BLaER1 (cell line): ENCODE measurements around the gene CD53.
"Not testable (repeated sequence)": the region's sequence is repeated elsewhere in the genome, so short reads cannot be mapped to it uniquely, and the experiment has no call there.

Experiments used
- H3K27ac ChIP-seq: shearing (Covaris generic); formaldehyde crosslinking; 2 replicates; pipeline ENCODE4 v1.8.1; 2022
- H3K27me3 ChIP-seq: shearing (Covaris generic); formaldehyde crosslinking; 2 replicates; pipeline ENCODE4 v1.8.1; 2022
- H3K36me3 ChIP-seq: shearing (Covaris generic); formaldehyde crosslinking; 2 replicates; pipeline ENCODE4 v1.8.1; 2022
- H3K4me1 ChIP-seq: shearing (Covaris generic); formaldehyde crosslinking; 2 replicates; pipeline ENCODE4 v1.8.1; 2022
- H3K4me2 ChIP-seq: shearing (Covaris generic); formaldehyde crosslinking; 2 replicates; pipeline ENCODE4 v1.8.1; 2022
- H3K4me3 ChIP-seq: shearing (Covaris generic); formaldehyde crosslinking; 2 replicates; pipeline ENCODE4 v1.8.1; 2022
- H3K9ac ChIP-seq: shearing (Covaris generic); formaldehyde crosslinking; 2 replicates; pipeline ENCODE4 v1.8.1; 2022
- H3K9me3 ChIP-seq: shearing (Covaris generic); formaldehyde crosslinking; 2 replicates; pipeline ENCODE4 v1.8.1; 2022
- H4K20me1 ChIP-seq: shearing (Covaris generic); formaldehyde crosslinking; 2 replicates; pipeline ENCODE4 v1.8.1; 2022
- Cebpa-rat ChIP-seq: shearing (Covaris generic); IDR thresholded peaks from 2 replicates; pipeline ENCODE4 v1.8.1; 2022

The CD53 gene

DNA sequence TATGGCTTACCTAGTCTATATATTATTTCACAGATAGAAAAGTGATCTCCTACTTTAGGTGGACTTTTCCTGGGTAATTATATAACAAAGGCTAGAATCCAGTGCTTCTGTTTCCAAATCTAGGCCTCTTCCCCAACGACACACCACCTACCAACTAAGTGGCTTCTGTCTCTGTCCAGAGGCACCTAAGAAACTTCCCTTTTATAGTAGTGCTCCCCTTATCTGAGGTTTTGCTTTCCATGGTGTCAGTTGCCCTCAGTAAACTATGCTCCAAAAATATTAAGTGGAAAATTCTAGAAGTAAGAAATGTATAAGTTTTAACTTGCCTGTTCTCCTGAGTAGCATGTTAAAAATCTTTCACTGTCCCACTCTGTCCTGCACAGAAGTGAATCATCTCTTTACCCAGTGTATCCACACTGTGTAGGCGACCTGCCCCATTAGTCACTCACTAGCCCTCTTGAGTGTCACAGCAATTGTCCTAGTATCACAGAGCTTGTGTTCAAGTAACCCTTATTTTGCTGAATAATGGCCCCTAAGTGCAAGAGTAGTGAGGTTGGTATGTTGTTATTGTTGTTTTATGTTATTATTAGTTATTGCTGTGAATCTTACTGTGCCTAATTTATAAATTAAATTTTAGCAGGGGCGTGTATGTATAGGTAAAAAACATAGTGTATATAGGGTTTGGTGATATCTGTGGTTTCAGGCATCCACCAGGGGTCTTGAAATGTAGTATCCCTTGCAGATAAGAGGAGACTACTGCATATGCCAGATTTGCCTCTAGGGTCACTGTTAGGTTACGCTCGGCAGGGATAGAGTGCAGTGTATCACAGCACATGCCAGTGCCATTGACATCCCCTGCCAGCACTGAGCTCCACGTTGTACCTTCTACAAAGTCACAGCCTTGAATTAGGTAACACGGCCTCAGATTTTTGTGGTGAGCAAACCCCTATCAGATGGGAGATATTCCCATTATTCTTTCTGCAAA lies 14.7 kb upstream of the CD53 start:
- Histone ChIP-seq H4K20me1 (no peaks in the 10 kb centered on the region), H3K4me3 (no peak overlapping the region), H3K4me1 (no peaks in the 10 kb centered on the region), H3K36me3 (no peaks in the 10 kb centered on the region), H3K9me3 (peaks cover 15% of the 10 kb centered on the region; the same call in 1 of the 2 replicates), H3K27ac (no peak overlapping the region), H3K9ac (no peak overlapping the region), H3K27me3 (no peaks in the 10 kb centered on the region), H3K4me2 (no peak overlapping the region)
- no peak for TF ChIP-seq Cebpa-rat

- H3K4me1 ChIP-seq = no peaks in the 10 kb centered on the region
- H3K27me3 ChIP-seq = no peaks in the 10 kb centered on the region
- H3K9ac ChIP-seq = no peak overlapping the region
- H3K4me2 ChIP-seq = no peak overlapping the region
- H4K20me1 ChIP-seq = no peaks in the 10 kb centered on the region
- no peaks in the 10 kb centered on the region for H3K36me3 ChIP-seq
- H3K9me3 ChIP-seq = peaks cover 23% of the 10 kb centered on the region
- TF ChIP-seq Cebpa-rat = no peak
- no peak overlapping the region for H3K27ac ChIP-seq
- H3K4me3 ChIP-seq = no peak overlapping the region
Measured at GRCh38 chr1:110859062-110859461, 13.9 kb upstream of the CD53 start.

- no peaks in the 10 kb centered on the region for H3K36me3 ChIP-seq
- no peak for TF ChIP-seq Cebpa-rat
- H3K9me3 ChIP-seq = peaks cover 34% of the 10 kb centered on the region
- no peaks in the 10 kb centered on the region for H4K20me1 ChIP-seq
- no peak overlapping the region for H3K9ac ChIP-seq
- H3K4me1 ChIP-seq = no peaks in the 10 kb centered on the region
- H3K4me3 ChIP-seq = no peak overlapping the region
- no peaks in the 10 kb centered on the region for H3K27me3 ChIP-seq
- H3K4me2 ChIP-seq = no peak overlapping the region
- no peak overlapping the region for H3K27ac ChIP-seq
Measured at GRCh38 chr1:110860174-110860573, 12.8 kb upstream of the CD53 start.

DNA sequence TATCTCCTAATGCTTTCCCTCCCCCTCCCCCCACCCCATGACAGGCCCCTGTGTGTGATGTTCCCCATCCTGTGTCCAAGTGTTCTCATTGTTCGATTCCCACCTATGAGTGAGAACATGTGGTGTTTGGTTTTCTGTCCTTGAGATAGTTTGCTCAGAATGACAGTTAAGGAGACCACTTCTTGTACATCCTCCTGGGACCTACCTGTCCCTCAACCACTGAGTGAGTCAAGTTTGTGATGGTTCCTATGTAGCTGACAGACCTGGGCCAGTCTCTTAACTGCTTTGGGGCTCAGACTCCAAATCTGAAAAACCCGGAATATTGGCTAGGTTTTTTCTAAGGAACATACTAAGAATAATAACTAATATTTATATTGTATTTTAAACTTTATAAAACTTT lies 12.3 kb upstream of the CD53 start:
- not testable (repeated sequence) for H3K27me3 ChIP-seq, H3K9ac ChIP-seq, H3K27ac ChIP-seq, H3K36me3 ChIP-seq, H3K4me1 ChIP-seq, H3K4me2 ChIP-seq, H3K4me3 ChIP-seq, H4K20me1 ChIP-seq
- peaks cover 38% of the 10 kb centered on the region for H3K9me3 ChIP-seq

- H3K36me3 ChIP-seq, H4K20me1 ChIP-seq, H3K4me3 ChIP-seq, H3K4me2 ChIP-seq, H3K4me1 ChIP-seq, H3K9ac ChIP-seq, H3K27ac ChIP-seq, H3K27me3 ChIP-seq: not testable (repeated sequence)
- H3K9me3 ChIP-seq = peaks cover 48% of the 10 kb centered on the region
Measured at GRCh38 chr1:110861942-110862341, 11.0 kb upstream of the CD53 start.

DNA sequence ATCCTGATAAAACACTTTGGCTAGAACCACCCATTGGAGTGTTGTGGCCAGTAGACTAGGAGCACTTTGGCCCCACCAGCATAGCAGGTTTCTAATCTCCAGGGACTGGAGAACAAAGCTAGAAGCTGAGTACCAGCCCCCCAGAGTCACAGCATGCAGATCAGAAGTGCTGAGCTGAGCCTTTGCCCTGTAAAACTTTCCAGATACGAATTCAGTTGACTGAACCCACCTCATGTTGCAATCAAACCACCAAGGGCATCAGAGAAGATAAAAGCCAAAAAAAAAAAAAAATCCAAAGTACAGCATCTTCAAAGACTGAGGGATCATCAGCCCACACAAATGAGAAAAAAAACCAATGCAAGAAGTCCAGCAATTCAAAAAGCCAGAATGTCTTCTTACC lies 8.7 kb upstream of the CD53 start:
- Histone ChIP-seq H3K4me3 (no peak overlapping the region), H3K9ac (no peak overlapping the region), H3K9me3 (peaks cover 72% of the 10 kb centered on the region), H3K27ac (no peak overlapping the region), H3K4me1 (no peaks in the 10 kb centered on the region), H3K36me3 (no peaks in the 10 kb centered on the region), H3K27me3 (no peaks in the 10 kb centered on the region), H4K20me1 (no peaks in the 10 kb centered on the region), H3K4me2 (no peak overlapping the region)
- no peak for TF ChIP-seq Cebpa-rat

- Histone ChIP-seq H3K9ac (peak overlapping the region; percentile 92; the same call in 1 of the 2 replicates), H3K27me3 (no peaks in the 10 kb centered on the region), H3K4me2 (peak overlapping the region; percentile 96), H3K4me1 (peaks cover 32% of the 10 kb centered on the region), H3K4me3 (no peak overlapping the region), H3K36me3 (no peaks in the 10 kb centered on the region), H3K9me3 (peaks cover 32% of the 10 kb centered on the region), H3K27ac (peak overlapping the region; percentile 96), H4K20me1 (peaks cover 15% of the 10 kb centered on the region)
- TF ChIP-seq Cebpa-rat = no peak
Measured at GRCh38 chr1:110870721-110871388, 2.1 kb upstream of the CD53 start.

- Histone ChIP-seq H3K4me2 (peak overlapping the region; percentile 96), H3K36me3 (peaks cover 5% of the 10 kb centered on the region), H3K27me3 (no peaks in the 10 kb centered on the region), H3K4me1 (peaks cover 47% of the 10 kb centered on the region), H3K27ac (peak overlapping the region; percentile 96), H3K9me3 (peaks cover 20% of the 10 kb centered on the region), H3K4me3 (peak overlapping the region; percentile 79), H3K9ac (peak overlapping the region; percentile 92), H4K20me1 (peaks cover 30% of the 10 kb centered on the region)
- TF ChIP-seq Cebpa-rat = no peak
Measured at GRCh38 chr1:110872366-110872744, 593 bp upstream of the CD53 start.

DNA sequence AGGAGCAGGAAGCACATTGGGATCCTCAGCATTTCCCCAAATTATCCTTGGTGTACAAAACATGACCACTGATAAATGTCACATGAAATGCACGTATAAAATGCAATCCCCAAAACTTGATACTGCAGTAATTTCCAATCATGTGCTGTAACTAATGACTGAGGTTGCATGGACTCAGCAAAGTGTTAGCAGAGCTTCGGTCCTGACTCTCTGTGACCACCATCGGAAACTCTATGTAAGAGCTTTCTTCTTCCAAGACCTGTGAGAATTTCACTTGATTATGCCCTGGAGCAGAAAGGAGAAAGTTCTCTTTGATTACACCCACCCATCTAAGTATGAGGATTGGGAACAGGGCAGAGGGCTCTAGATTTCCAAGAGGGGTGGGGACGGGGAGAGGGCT lies 908 bp downstream of the CD53 start:
- peaks cover 45% of the 10 kb centered on the region for H4K20me1 ChIP-seq
- H3K27ac ChIP-seq = peak overlapping the region; percentile 96
- peaks cover 14% of the 10 kb centered on the region for H3K36me3 ChIP-seq
- peak overlapping the region; percentile 92 for H3K9ac ChIP-seq
- peak overlapping the region; percentile 79 for H3K4me3 ChIP-seq
- peaks cover 59% of the 10 kb centered on the region for H3K4me1 ChIP-seq
- no peak for TF ChIP-seq Cebpa-rat
- no peaks in the 10 kb centered on the region for H3K27me3 ChIP-seq
- H3K4me2 ChIP-seq = peak overlapping the region; percentile 96
- H3K9me3 ChIP-seq = peaks cover 12% of the 10 kb centered on the region; the same call in 1 of the 2 replicates
